ENCODE measurements around the gene P2RY8. TPM values are rescaled to one million over a fixed set of nuclear protein-coding genes. Genes with fewer than 3 reads are reported as not detected.

The P2RY8 gene
- total RNA-seq, 2 experiments from 2014 or later: 139 TPM

DNA sequence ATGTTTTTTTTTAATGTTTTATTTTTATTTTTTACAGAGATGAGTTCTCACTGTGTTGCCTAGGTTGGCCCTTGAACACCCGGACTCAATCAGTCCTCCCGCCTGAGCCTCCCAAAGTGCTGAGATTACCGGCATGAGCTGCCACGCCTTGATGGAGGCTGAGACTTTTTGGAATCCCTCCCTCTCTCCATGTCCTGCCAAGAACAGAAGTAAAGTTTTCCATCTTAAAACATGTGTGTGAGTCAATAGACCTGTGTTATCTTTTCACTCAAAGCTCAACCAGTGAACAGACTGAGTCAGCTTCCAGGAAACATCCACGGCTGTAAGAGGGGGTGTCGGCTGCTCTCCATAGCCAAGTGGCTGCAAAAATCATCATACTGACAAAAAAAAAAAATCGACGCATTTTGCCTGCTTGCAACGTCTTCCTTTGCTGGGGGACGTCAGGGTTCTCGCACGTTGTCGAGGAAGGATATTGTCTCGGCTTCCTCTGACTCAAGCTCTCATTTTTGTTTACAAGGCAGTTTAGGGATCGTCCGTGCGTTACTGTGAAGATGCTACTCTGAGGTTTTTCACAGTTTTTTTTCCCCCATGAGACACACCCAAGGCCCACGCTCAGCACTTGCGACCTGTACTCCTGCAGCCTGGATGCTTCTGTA, 74.3 kb downstream of the P2RY8 start:
- peak overlapping the region; percentile 9 for H3K4me3 Mint-ChIP-seq
- Histone ChIP-seq H3K27ac (ENCODE audit: low read depth in 1 of 2, low read length in 2 of 2) (peak overlapping the region; percentile 68 to 74), H3K4me1 (ENCODE audit: insufficient read depth, low read length) (peaks cover 55% of the 10 kb centered on the region), H3K9me3 (ENCODE audit: control insufficient read depth in 1 of 2, insufficient read depth in 1 of 2, low read length in 2 of 2) (no peaks in the 10 kb centered on the region), H3K4me3 (ENCODE audit: low read length) (no peak overlapping the region), H3K27me3 (ENCODE audit: control insufficient read depth in 1 of 2, insufficient read depth in 2 of 2, low read length in 2 of 2) (no peaks in the 10 kb centered on the region), H3K36me3 (ENCODE audit: insufficient read depth, low read length) (peaks cover 34% of the 10 kb centered on the region)
- intact Hi-C loops (cut with DNase I, micrococcal nuclease): loop anchor here in 1 of 2 experiments (1.0 to 10.0 kb wide), 4 partner anchors 9 to 1232 kb away; partner anchors contain the start of genes CD99 and P2RY8
- no peaks in the 10 kb centered on the region for H3K27me3 Mint-ChIP-seq
- H3K4me1 Mint-ChIP-seq (ENCODE audit: low read depth): peaks cover 49% of the 10 kb centered on the region
- DNase-seq: peak; percentile 50 to 95 (median 66)
- peak overlapping the region; percentile 94 for H3K27ac Mint-ChIP-seq
- peaks cover 39% of the 10 kb centered on the region for H3K36me3 Mint-ChIP-seq (ENCODE audit: low read depth)
- CTCF ChIA-PET: no interaction called here
- ATAC-seq (ENCODE audit: poor library complexity): peak; percentile 79
- POLR2A ChIA-PET: no interaction called here
- no peaks in the 10 kb centered on the region for H3K9me3 Mint-ChIP-seq
- TF ChIP-seq, protein P1, sequence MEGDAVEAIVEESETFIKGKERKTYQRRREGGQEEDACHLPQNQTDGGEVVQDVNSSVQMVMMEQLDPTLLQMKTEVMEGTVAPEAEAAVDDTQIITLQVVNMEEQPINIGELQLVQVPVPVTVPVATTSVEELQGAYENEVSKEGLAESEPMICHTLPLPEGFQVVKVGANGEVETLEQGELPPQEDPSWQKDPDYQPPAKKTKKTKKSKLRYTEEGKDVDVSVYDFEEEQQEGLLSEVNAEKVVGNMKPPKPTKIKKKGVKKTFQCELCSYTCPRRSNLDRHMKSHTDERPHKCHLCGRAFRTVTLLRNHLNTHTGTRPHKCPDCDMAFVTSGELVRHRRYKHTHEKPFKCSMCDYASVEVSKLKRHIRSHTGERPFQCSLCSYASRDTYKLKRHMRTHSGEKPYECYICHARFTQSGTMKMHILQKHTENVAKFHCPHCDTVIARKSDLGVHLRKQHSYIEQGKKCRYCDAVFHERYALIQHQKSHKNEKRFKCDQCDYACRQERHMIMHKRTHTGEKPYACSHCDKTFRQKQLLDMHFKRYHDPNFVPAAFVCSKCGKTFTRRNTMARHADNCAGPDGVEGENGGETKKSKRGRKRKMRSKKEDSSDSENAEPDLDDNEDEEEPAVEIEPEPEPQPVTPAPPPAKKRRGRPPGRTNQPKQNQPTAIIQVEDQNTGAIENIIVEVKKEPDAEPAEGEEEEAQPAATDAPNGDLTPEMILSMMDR (IDR thresholded peaks at IDR 0.05): no peak

GRCh38 chrX:1462110-1462509, 74.9 kb downstream of the P2RY8 start:
- Histone ChIP-seq H3K27ac (ENCODE audit: low read depth in 1 of 2, low read length in 2 of 2) (peak overlapping the region; percentile 59 to 68), H3K4me1 (ENCODE audit: insufficient read depth, low read length) (peaks cover 51% of the 10 kb centered on the region), H3K36me3 (ENCODE audit: insufficient read depth, low read length) (peaks cover 32% of the 10 kb centered on the region), H3K27me3 (ENCODE audit: control insufficient read depth in 1 of 2, insufficient read depth in 2 of 2, low read length in 2 of 2) (no peaks in the 10 kb centered on the region), H3K4me3 (ENCODE audit: low read length) (no peak overlapping the region), H3K9me3 (ENCODE audit: control insufficient read depth in 1 of 2, insufficient read depth in 1 of 2, low read length in 2 of 2) (no peaks in the 10 kb centered on the region)
- Mint-ChIP-seq H3K27me3 (no peaks in the 10 kb centered on the region), H3K9me3 (no peaks in the 10 kb centered on the region), H3K4me3 (no peak overlapping the region), H3K4me1 (ENCODE audit: low read depth) (peaks cover 43% of the 10 kb centered on the region), H3K36me3 (ENCODE audit: low read depth) (peaks cover 33% of the 10 kb centered on the region), H3K27ac (peak overlapping the region; percentile 94)
- POLR2A ChIA-PET: no interaction called here
- intact Hi-C loops (cut with DNase I, micrococcal nuclease): loop anchor here in 1 of 2 experiments (2.0 to 10.0 kb wide), 3 partner anchors 19 to 1233 kb away; partner anchors contain the start of genes CD99 and P2RY8
- no peak for ATAC-seq (ENCODE audit: poor library complexity)
- TF ChIP-seq, protein P1 (IDR thresholded peaks at IDR 0.05): no peak
- CTCF ChIA-PET: no interaction called here
- DNase-seq: no peak

GRCh38 chrX:1455948-1456280, 81.1 kb downstream of the P2RY8 start:
- peaks cover 44% of the 10 kb centered on the region for H3K4me1 ChIP-seq (ENCODE audit: insufficient read depth, low read length)
- Mint-ChIP-seq H3K4me1 (ENCODE audit: low read depth) (peaks cover 12% of the 10 kb centered on the region), H3K9me3 (no peaks in the 10 kb centered on the region), H3K4me3 (peak overlapping the region; percentile 11), H3K36me3 (ENCODE audit: low read depth) (peaks cover 8% of the 10 kb centered on the region), H3K27me3 (no peaks in the 10 kb centered on the region), H3K27ac (peak overlapping the region; percentile 27)
- H3K27me3 ChIP-seq (ENCODE audit: control insufficient read depth in 1 of 2, insufficient read depth in 2 of 2, low read length in 2 of 2): no peaks in the 10 kb centered on the region
- ChIA-PET CTCF (no interaction called here), POLR2A (no interaction called here)
- TF ChIP-seq, protein P1 (IDR thresholded peaks at IDR 0.05): no peak
- ATAC-seq (ENCODE audit: poor library complexity): no peak
- peak in 1 of 14 experiments; percentile 2 for DNase-seq
- H3K27ac ChIP-seq (ENCODE audit: low read depth in 1 of 2, low read length in 2 of 2): peak overlapping the region in 1 of 2 donors; percentile 28
- intact Hi-C loops (cut with DNase I, micrococcal nuclease): loop anchor here (2.0 kb wide), 3 partner anchors 25 to 1137 kb away; partner anchors contain the start of gene P2RY8 (in 2 of the 2)
- no peak overlapping the region for H3K4me3 ChIP-seq (ENCODE audit: low read length)
- H3K9me3 ChIP-seq (ENCODE audit: control insufficient read depth in 1 of 2, insufficient read depth in 1 of 2, low read length in 2 of 2): no peaks in the 10 kb centered on the region
- no peaks in the 10 kb centered on the region for H3K36me3 ChIP-seq (ENCODE audit: insufficient read depth, low read length)
